IPS-15b (cell line): Measurements from ENCODE around the gene PUS10.
"Not testable (repeated sequence)": the region's sequence is repeated elsewhere in the genome, so short reads cannot be mapped to it uniquely, and the experiment has no call there.

Experiments
- H3K27me3 ChIP-seq: one replicate; pipeline ENCODE4 v1.6.1; 2013; ENCODE audit warnings: low read length; ENCODE audit not compliant: control insufficient read depth, insufficient read depth
- H3K36me3 ChIP-seq: one replicate; pipeline ENCODE4 v1.6.1; 2013; ENCODE audit warnings: low read length; ENCODE audit not compliant: control insufficient read depth, insufficient read depth
- H3K4me1 ChIP-seq: one replicate; pipeline ENCODE4 v1.6.1; 2013; ENCODE audit warnings: mild to moderate bottlenecking, low read length; ENCODE audit not compliant: control insufficient read depth, insufficient read depth
- H3K4me3 ChIP-seq: one replicate; pipeline ENCODE4 v1.5.1; 2013; ENCODE audit warnings: low read depth, low read length
- H3K9ac ChIP-seq: one replicate; pipeline ENCODE4 v1.6.1; 2013; ENCODE audit warnings: low read depth, mild to moderate bottlenecking, low read length
- H3K9me3 ChIP-seq: one replicate; pipeline ENCODE4 v1.6.1; 2013; ENCODE audit warnings: mild to moderate bottlenecking, low read length; ENCODE audit not compliant: control insufficient read depth, insufficient read depth

The PUS10 gene

GRCh38 chr2:61029533-61029932 lies 11.5 kb upstream of the PUS10 start:
- no peak overlapping the region for H3K9ac ChIP-seq
- peaks cover 14% of the 10 kb centered on the region for H3K36me3 ChIP-seq
- no peaks in the 10 kb centered on the region for H3K4me1 ChIP-seq
- H3K9me3 ChIP-seq, result no peaks in the 10 kb centered on the region
- H3K27me3 ChIP-seq, result no peaks in the 10 kb centered on the region
- H3K4me3 ChIP-seq, result no peak overlapping the region

- Histone ChIP-seq H3K4me3 (no peak overlapping the region), H3K36me3 (no peaks in the 10 kb centered on the region), H3K27me3 (no peaks in the 10 kb centered on the region), H3K9me3 (no peaks in the 10 kb centered on the region), H3K9ac (no peak overlapping the region), H3K4me1 (no peaks in the 10 kb centered on the region)
Measured at GRCh38 chr2:61023670-61024069, 5.6 kb upstream of the PUS10 start.

- no peaks in the 10 kb centered on the region for H3K4me1 ChIP-seq
- no peak overlapping the region for H3K9ac ChIP-seq
- no peak overlapping the region for H3K4me3 ChIP-seq
- no peaks in the 10 kb centered on the region for H3K9me3 ChIP-seq
- no peaks in the 10 kb centered on the region for H3K27me3 ChIP-seq
- no peaks in the 10 kb centered on the region for H3K36me3 ChIP-seq
Measured at GRCh38 chr2:61021228-61021660, 3.2 kb upstream of the PUS10 start.

DNA sequence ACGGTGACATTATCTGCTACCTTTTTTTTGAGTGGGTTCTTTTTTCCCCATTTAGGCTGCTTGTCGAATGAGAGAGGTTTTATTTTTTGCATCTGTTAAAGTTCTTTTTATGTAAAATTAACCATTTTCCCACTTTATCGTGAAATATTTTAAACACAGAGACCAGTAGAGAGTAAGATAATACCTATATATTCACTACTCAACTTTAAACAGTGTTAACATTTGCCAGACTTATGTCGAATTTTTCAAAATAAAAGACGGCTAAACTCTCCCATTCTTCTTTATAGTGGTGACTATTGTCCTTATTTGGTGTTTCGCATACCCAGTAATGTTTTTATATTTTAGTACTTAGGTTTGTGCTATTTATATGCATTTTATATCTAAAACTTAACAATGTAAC lies 743 bp upstream of the PUS10 start:
- Histone ChIP-seq H3K9ac (no peak overlapping the region), H3K4me3 (peak overlapping the region; percentile 97), H3K9me3 (no peaks in the 10 kb centered on the region), H3K36me3 (no peaks in the 10 kb centered on the region), H3K4me1 (no peaks in the 10 kb centered on the region), H3K27me3 (no peaks in the 10 kb centered on the region)

- H3K4me1 ChIP-seq, result no peaks in the 10 kb centered on the region
- H3K36me3 ChIP-seq, result no peaks in the 10 kb centered on the region
- no peaks in the 10 kb centered on the region for H3K27me3 ChIP-seq
- H3K9me3 ChIP-seq, result no peaks in the 10 kb centered on the region
- H3K4me3 ChIP-seq, result peak overlapping the region; percentile 97
- peak overlapping the region; percentile 98 for H3K9ac ChIP-seq
Measured at GRCh38 chr2:61018318-61018755, 282 bp upstream of the PUS10 start.

DNA sequence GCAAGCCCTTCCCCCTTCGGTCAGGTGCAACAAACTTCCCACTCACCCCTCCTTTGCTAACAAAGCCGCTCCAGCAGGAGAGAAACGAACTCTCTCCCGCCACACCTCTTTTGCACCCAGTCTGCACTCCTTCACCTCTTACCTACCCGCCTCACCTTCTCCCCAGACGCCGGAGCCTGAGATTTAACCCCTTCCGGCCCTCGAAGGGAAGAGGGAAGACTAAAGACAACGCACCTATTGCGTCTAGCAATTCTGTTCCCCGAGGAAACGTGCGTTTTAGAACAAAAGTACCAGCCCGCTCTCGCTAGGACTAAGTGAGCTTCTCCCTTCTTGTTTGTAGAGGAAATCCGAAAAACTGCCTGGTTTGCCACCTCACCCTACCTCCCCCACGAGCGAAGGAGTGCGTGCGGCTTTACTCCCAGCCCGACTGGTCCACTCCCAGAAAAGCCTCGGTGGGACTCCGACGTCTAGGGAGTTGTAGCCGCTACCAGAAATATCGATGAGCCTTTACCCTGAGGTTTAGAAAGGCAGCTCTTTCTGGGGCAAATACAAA lies 976 bp downstream of the PUS10 start:
- no peaks in the 10 kb centered on the region for H3K4me1 ChIP-seq
- no peaks in the 10 kb centered on the region for H3K9me3 ChIP-seq

GRCh38 chr2:61016392-61017002 lies 1.6 kb downstream of the PUS10 start:
- Histone ChIP-seq H3K36me3 (no peaks in the 10 kb centered on the region), H3K27me3 (no peaks in the 10 kb centered on the region), H3K9ac (peak overlapping the region; percentile 98), H3K4me3 (peak overlapping the region; percentile 97), H3K4me1 (no peaks in the 10 kb centered on the region), H3K9me3 (no peaks in the 10 kb centered on the region)

More for the DNA sequence above, 976 bp downstream of the PUS10 start:
- Histone ChIP-seq H3K9ac (peak overlapping the region; percentile 98), H3K4me3 (peak overlapping the region; percentile 97), H3K27me3 (no peaks in the 10 kb centered on the region), H3K36me3 (no peaks in the 10 kb centered on the region)

- H3K36me3 ChIP-seq, result no peaks in the 10 kb centered on the region
- no peaks in the 10 kb centered on the region for H3K27me3 ChIP-seq
- H3K4me3 ChIP-seq, result peak overlapping the region; percentile 97
- no peaks in the 10 kb centered on the region for H3K9me3 ChIP-seq
- H3K4me1 ChIP-seq, result no peaks in the 10 kb centered on the region
- H3K9ac ChIP-seq, result peak overlapping the region; percentile 98
Measured at GRCh38 chr2:61015976-61016375, 2.1 kb downstream of the PUS10 start.

- H3K9me3 ChIP-seq, result no peaks in the 10 kb centered on the region
- H3K9ac ChIP-seq, result no peak overlapping the region
- no peaks in the 10 kb centered on the region for H3K4me1 ChIP-seq
- H3K4me3 ChIP-seq, result no peak overlapping the region
- no peaks in the 10 kb centered on the region for H3K36me3 ChIP-seq
- H3K27me3 ChIP-seq, result no peaks in the 10 kb centered on the region
Measured at GRCh38 chr2:61014763-61015162, 3.3 kb downstream of the PUS10 start.

GRCh38 chr2:61013382-61013781 lies 4.7 kb downstream of the PUS10 start:
- Histone ChIP-seq H3K9me3 (no peaks in the 10 kb centered on the region), H3K9ac (no peak overlapping the region), H3K4me1 (no peaks in the 10 kb centered on the region), H3K4me3 (no peak overlapping the region), H3K36me3 (no peaks in the 10 kb centered on the region), H3K27me3 (no peaks in the 10 kb centered on the region)

DNA sequence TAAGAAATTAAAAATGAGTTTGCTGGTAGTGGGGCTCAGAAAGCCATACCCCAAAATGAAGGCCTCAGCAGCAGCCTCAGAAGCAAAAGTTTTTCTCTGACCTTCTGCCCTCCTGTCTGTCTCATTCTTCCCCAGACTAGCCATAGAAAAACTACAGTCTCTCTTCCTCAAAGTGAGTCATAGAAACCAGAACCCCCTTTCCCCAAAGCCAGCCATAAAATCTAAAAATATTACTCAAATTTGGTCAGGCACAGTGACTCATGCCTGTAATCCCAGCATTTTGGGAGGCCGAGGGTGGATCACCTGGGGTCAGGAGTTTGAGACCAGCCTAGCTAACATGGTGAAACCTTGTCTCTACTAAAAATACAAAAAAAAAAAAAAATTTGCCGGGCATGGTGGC lies 5.8 kb downstream of the PUS10 start:
- H3K36me3 ChIP-seq, result not testable (repeated sequence)

GRCh38 chr2:61011678-61012077 lies 6.4 kb downstream of the PUS10 start:
- no peaks in the 10 kb centered on the region for H3K36me3 ChIP-seq
- H3K27me3 ChIP-seq, result no peaks in the 10 kb centered on the region
- no peak overlapping the region for H3K4me3 ChIP-seq
- H3K9me3 ChIP-seq, result no peaks in the 10 kb centered on the region
- H3K4me1 ChIP-seq, result no peaks in the 10 kb centered on the region
- H3K9ac ChIP-seq, result no peak overlapping the region

More for the DNA sequence above, 5.8 kb downstream of the PUS10 start:
- not testable (repeated sequence) for H3K9me3 ChIP-seq, H3K4me1 ChIP-seq, H3K9ac ChIP-seq, H3K4me3 ChIP-seq, H3K27me3 ChIP-seq
